ENCODE results near the gene ZEB2.

Gene ZEB2

DNA sequence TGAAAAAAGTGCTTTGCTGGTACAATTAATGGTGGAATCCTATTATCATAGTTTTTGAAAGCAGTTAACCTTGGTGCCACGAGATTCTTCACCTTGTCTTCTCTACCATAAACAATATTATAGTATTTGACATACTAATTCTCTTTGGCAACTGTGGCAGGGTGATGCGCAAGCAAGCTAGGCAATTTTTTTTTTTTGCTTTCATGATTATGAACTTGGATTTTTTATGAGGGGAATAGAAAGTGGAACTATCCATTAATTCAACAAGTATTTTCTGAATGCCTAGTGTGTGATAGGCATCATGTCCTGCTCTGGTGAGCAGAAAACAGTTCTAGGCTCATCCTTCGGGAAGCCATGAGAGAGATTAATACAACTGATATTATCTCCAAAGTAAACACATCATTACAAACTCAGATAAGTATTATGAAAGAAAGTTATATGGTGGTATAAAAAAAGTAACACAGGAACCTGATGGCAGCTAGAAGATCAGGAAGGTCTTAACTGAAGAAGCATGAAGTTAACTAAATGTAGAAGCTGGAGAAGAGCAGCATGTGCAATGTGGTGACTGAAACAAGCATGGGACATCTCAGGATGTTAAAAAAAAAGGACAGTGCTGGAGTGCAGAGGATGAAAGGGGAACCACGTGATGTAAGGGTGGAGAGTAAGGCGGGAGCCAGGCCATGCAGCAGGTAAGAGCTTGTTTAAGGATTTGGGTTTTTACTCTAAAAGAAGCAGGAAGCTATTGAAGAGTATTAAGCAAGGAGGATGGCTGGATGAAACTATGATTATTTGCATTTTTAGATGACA, 113.7 kb downstream of the ZEB2 start:
- TF ChIP-seq, protein P1, sequence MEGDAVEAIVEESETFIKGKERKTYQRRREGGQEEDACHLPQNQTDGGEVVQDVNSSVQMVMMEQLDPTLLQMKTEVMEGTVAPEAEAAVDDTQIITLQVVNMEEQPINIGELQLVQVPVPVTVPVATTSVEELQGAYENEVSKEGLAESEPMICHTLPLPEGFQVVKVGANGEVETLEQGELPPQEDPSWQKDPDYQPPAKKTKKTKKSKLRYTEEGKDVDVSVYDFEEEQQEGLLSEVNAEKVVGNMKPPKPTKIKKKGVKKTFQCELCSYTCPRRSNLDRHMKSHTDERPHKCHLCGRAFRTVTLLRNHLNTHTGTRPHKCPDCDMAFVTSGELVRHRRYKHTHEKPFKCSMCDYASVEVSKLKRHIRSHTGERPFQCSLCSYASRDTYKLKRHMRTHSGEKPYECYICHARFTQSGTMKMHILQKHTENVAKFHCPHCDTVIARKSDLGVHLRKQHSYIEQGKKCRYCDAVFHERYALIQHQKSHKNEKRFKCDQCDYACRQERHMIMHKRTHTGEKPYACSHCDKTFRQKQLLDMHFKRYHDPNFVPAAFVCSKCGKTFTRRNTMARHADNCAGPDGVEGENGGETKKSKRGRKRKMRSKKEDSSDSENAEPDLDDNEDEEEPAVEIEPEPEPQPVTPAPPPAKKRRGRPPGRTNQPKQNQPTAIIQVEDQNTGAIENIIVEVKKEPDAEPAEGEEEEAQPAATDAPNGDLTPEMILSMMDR (IDR thresholded peaks at IDR 0.05; ENCODE audit: insufficient read depth, low read depth, low read length, missing control alignments), result no peak
- no peak overlapping the region for H3K4me3 ChIP-seq (ENCODE audit: low read depth, low read length)
- DNase-seq (ENCODE audit: low read depth), result no peak

DNA sequence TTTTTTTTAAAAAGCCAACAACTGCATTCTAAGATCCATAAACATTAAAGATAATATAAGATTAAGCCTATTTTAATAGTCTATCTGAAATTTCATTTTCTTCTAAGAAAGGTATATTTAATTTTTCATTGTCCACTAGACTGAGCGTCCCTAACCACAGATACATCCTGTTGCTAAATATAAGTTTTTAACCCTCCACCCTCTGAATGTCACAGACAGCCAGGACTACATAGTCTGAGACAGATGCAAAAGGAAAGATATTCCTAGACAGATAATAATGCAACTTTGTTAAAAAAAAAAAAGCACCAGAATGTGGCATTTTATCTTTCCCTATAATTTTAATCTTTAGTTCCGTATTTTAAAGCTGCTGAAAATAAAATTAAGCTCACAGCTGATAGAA, 114.6 kb downstream of the ZEB2 start:
- DNase-seq (ENCODE audit: low read depth), result no peak
- H3K4me3 ChIP-seq (ENCODE audit: low read depth, low read length), result no peak overlapping the region
- TF ChIP-seq, protein P1 (IDR thresholded peaks at IDR 0.05; ENCODE audit: insufficient read depth, low read depth, low read length, missing control alignments), result no peak

DNA sequence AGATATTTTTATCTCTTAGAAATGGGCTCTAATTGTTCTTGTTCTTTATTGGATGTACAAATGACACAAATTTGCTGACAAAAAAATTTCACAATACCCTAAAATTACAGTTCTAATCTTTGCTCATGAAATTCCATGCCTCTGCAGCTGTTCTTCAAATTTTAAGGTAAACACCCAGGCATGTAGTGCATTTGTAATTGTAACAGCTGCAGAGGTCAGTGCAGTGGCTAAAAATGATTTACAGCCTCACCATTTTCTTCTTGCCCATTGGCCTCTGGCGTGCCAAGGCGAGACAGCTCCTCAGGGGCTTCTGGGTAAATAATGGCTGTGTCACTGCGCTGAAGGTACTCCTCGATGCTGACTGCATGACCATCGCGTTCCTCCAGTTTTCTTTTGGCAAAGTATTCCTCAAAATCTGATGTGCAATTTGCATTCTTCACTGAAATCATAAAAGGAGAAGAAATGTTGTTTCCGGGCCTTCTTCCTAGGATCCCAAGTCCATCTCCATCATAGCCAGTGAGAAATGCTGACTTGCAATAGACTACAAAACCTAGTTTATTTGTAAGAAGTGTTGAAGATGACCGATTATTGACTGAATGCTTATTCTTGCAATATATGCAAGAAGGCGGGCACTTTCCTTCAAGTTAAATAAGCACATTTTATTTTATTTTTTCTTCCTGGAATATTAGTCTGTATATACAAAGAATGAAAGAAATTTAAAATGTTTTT, 115.2 kb downstream of the ZEB2 start:
- TF ChIP-seq, protein P1 (IDR thresholded peaks at IDR 0.05; ENCODE audit: insufficient read depth, low read depth, low read length, missing control alignments), result no peak
- H3K4me3 ChIP-seq (ENCODE audit: low read depth, low read length), result no peak overlapping the region

GRCh38 chr2:144403933-144404332, 116.0 kb downstream of the ZEB2 start:
- no peak for DNase-seq (ENCODE audit: low read depth)
- TF ChIP-seq, protein P1 (IDR thresholded peaks at IDR 0.05; ENCODE audit: insufficient read depth, low read depth, low read length, missing control alignments), result no peak
- H3K4me3 ChIP-seq (ENCODE audit: low read depth, low read length), result no peak overlapping the region

More for the DNA sequence above, 115.2 kb downstream of the ZEB2 start:
- DNase-seq (ENCODE audit: low read depth), result no peak

- DNase-seq (ENCODE audit: low read depth), result no peak
- TF ChIP-seq, protein P1 (IDR thresholded peaks at IDR 0.05; ENCODE audit: insufficient read depth, low read depth, low read length, missing control alignments), result no peak
- no peak overlapping the region for H3K4me3 ChIP-seq (ENCODE audit: low read depth, low read length)
These were observed 117.7 kb downstream of the ZEB2 start for GRCh38 chr2:144402251-144402650.

DNA sequence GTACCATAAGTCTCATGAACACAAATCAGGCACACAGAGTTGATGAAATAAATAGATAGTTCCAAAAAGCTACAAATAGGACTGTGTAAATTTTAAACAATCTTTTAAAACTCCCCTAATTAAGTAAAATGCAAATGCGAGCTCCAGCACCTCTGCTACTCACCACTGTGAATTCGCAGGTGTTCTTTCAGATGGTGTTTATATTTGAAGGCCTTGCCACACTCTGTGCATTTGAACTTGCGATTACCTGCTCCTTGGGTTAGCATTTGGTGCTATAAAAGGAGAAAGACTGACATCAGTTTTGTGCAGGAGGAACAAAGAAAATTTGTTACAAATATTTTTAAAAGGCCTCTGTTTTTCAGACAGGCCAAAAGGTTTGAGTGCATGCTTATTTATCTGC, 118.9 kb downstream of the ZEB2 start:
- H3K4me3 ChIP-seq (ENCODE audit: low read depth, low read length), result no peak overlapping the region
- TF ChIP-seq, protein P1 (IDR thresholded peaks at IDR 0.05; ENCODE audit: insufficient read depth, low read depth, low read length, missing control alignments), result no peak
- DNase-seq (ENCODE audit: low read depth), result no peak

All from GM12865 (cell line).